ENCODE data around the gene WASF3.

WASF3 gene, protein sequence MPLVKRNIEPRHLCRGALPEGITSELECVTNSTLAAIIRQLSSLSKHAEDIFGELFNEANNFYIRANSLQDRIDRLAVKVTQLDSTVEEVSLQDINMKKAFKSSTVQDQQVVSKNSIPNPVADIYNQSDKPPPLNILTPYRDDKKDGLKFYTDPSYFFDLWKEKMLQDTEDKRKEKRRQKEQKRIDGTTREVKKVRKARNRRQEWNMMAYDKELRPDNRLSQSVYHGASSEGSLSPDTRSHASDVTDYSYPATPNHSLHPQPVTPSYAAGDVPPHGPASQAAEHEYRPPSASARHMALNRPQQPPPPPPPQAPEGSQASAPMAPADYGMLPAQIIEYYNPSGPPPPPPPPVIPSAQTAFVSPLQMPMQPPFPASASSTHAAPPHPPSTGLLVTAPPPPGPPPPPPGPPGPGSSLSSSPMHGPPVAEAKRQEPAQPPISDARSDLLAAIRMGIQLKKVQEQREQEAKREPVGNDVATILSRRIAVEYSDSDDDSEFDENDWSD

DNA sequence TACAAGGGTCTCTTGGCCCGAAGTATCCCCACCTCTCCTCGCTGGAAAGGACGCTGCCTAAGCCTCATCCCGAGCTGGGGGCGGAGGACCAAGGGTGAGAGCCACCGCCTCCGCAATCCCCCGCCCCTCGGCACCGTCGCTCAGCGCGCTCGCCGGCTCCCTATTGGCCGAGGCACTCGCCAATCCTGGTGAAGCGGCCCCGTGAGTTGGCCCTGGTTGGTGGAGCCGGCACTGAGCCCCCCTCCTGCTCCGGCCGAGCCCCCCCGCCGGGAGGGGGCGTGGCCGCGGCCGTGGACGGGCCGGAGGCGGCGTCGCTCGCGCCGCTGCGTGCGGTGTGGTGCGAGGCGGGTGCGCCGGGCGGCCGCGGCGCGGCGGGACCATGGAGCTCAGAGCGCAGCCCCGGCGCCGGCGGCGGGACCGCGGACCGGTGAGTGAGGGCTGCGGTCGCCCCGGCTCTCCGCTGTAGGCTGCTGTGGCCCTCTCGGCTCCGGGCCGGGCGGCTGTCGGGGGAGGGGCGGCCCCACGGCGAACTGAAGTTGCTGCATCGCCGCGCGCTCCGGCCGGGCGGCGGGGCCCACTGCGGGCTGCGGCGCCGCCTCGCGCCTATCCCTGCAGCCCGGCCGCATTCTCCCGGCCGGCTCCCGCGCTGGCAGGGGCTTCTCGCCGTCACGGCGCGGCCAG, at the start of gene WASF3:
WASF3 (plus strand) TSS at position 291 of the 681 bp plus-strand sequence. CDS start 84,588 bp downstream, outside the sequence.
- peak within 1 kb of the TSS; percentile 66 for H3K27ac ChIP-seq
- TF ChIP-seq, protein P1, sequence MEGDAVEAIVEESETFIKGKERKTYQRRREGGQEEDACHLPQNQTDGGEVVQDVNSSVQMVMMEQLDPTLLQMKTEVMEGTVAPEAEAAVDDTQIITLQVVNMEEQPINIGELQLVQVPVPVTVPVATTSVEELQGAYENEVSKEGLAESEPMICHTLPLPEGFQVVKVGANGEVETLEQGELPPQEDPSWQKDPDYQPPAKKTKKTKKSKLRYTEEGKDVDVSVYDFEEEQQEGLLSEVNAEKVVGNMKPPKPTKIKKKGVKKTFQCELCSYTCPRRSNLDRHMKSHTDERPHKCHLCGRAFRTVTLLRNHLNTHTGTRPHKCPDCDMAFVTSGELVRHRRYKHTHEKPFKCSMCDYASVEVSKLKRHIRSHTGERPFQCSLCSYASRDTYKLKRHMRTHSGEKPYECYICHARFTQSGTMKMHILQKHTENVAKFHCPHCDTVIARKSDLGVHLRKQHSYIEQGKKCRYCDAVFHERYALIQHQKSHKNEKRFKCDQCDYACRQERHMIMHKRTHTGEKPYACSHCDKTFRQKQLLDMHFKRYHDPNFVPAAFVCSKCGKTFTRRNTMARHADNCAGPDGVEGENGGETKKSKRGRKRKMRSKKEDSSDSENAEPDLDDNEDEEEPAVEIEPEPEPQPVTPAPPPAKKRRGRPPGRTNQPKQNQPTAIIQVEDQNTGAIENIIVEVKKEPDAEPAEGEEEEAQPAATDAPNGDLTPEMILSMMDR (conservative IDR thresholded peaks at IDR 0.05), result peak; percentile 11
- peak; percentile 98 for TF ChIP-seq ZFX (IDR thresholded peaks at IDR 0.05)

DNA sequence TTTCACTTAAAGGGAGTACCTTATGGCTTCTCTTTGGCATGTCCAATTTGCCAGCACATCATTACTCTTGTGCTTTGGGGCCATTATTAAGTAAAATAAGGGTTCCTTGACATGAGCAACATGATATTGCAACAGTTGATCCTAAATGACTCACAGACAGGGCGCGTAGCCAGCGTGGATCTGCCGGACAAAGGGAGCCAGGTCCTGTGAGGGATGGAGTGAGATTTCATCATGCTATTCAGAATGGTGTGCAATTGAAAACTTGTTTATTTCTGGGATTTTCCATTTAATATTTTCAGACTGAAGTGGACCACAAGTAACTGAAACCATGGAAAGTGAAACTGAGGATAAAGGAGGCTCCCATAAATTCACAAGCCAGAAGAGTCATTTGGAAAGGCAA, 48.6 kb upstream of the WASF3 start:
- TF ChIP-seq, protein P1 (conservative IDR thresholded peaks at IDR 0.05), result no peak
- TF ChIP-seq ZFX (IDR thresholded peaks at IDR 0.05), result no peak
- H3K27ac ChIP-seq, result no peak overlapping the region

DNA sequence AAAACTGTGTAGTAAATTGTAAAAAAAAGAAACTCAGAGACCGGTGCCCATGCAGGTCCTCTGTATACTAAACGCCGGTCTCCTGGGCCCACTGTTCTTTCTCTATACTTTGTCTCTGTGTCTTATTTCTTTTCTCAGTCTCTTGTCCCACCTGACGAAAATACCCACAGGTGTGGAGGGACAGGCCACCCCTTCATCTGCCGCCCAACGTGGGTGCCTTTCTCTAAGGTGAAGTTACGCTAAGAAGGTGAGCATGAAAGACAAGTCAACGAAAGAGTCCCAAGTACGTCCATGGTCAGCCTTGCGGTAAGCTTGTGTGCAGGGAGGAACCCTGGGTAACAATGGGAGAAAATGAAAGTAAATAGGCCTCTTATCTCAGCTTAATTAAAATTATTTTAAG, 48.0 kb upstream of the WASF3 start:
- TF ChIP-seq, protein P1 (conservative IDR thresholded peaks at IDR 0.05), result no peak
- no peak overlapping the region for H3K27ac ChIP-seq

DNA sequence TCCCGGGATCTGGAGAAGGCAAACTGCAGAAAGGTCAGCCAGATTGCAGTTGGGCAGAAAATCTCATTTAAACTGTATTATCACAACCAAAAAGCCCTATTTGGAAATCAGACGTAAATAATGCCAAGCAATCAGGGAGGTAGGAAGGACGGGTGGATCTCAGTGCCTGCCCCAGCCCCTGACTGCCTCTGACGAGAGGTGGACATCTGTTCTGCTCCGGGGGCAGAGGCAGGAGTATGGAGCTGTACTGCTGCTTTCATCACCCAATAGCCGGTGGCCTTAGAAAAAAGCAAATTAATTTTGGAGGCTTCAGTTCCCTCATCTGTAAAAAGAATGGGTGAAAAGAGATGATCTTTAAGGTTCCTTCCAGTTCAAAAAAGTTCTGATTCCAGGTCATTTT, 43.6 kb upstream of the WASF3 start:
- TF ChIP-seq, protein P1 (conservative IDR thresholded peaks at IDR 0.05), result no peak
- no peak for TF ChIP-seq ZFX (IDR thresholded peaks at IDR 0.05)
- H3K27ac ChIP-seq, result no peak overlapping the region

DNA sequence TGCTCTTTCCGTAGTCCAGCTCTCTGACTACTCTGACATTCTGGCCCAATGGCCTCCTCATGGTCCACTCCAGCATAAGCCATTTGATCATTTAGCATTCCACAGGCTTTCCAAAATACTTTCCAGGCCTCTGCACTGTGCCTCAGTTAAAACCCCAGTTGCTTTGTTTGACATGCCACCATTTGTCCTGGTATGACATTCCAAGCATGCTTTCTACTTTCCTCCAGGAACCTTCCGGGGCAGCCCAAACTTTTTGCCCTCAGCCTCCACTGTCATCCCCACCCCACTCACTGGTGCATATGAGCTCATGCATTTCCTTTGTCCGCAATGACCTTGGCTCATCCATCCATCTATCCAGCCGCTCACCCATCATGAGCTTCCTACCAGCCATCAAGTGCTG, 41.8 kb upstream of the WASF3 start:
- H3K27ac ChIP-seq, result no peak overlapping the region

DNA sequence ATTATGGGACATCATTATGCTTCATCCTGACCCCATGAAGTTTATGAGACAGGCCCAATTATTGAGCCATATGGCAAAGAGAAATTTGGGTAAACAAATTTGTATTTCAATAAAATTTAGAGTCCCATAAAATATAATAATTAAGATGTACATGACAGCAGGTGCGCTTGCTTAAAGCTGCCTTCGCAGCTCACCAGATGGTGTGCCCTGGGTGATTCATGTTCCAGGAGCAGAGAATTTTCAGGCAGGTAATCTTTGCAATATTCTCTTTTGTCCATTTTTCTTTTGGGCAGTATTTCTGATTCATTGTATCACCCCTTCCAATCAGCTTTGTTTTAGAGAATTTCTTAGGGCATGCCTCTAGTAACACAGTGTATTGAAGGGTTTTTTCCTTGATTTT, 39.5 kb upstream of the WASF3 start:
- TF ChIP-seq ZFX (IDR thresholded peaks at IDR 0.05), result no peak
- TF ChIP-seq, protein P1 (conservative IDR thresholded peaks at IDR 0.05), result no peak
- H3K27ac ChIP-seq, result no peak overlapping the region

More for the DNA sequence above, 41.8 kb upstream of the WASF3 start:
- TF ChIP-seq ZFX (IDR thresholded peaks at IDR 0.05), result no peak
- TF ChIP-seq, protein P1 (conservative IDR thresholded peaks at IDR 0.05), result no peak

DNA sequence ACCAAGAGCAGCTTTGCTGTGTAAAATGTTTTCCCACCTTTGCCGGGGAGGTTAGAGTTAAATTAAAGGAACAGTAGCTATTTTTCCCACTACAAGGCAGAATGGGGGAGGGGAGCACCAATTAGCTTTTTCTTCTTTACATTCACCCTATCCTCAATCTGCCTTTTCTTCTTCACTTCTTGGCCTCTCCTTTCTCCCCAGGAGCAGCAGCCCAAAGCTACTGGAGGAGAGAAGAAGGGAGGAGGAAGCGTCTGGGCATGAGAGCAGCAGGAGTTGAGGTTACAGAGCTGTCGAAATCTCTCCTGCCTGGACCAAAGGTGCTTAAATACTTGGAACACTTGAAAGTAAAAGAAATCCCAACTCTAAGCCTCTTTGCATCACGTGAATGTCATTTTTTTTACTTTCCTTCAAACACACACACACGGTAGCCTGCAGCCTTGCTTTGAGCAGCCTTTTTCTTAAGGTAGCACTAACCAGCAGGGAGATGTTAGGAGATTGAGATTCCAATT, 39.0 kb upstream of the WASF3 start:
- H3K27ac ChIP-seq, result no peak overlapping the region
- TF ChIP-seq, protein P1 (conservative IDR thresholded peaks at IDR 0.05), result no peak
- TF ChIP-seq ZFX (IDR thresholded peaks at IDR 0.05), result no peak
